Breast epithelium (tissue), 3 donors: ENCODE measurements around the gene INVS.

Source experiments
- CTCF ChIP-seq, 3 donors: fragments of 450-650 bp; IDR thresholded peaks; one replicate each; pipeline ENCODE4 v1.5.1; 2016 to 2017; ENCODE audit warnings: antibody characterized with exemption in 3 of 3, mild to moderate bottlenecking in 3 of 3, moderate library complexity in 3 of 3
- POLR2A ChIP-seq: fragments of 450-650 bp; IDR thresholded peaks from one replicate; pipeline ENCODE4 v1.6.1; 2016; ENCODE audit warnings: antibody characterized with exemption, mild to moderate bottlenecking, moderate library complexity
- POLR2AphosphoS5 ChIP-seq, 3 donors: sonication (generic); formaldehyde crosslinking; IDR thresholded peaks; one replicate each; pipeline ENCODE4 v1.6.1; 2017; ENCODE audit warnings: antibody characterized with exemption in 3 of 3

- TF ChIP-seq POLR2AphosphoS5 (IDR thresholded peaks at IDR 0.05) = no peak
- TF ChIP-seq CTCF (IDR thresholded peaks at IDR 0.05) = no peak
- TF ChIP-seq POLR2A = no peak
These were observed 51.2 kb downstream of the INVS start for GRCh38 chr9:100150214-100150613.
